ENCODE data around the gene SMOC1. TPM values are rescaled to one million over a fixed set of nuclear protein-coding genes. Genes with fewer than 3 reads are reported as not detected.

The SMOC1 gene
- total RNA-seq, 1 experiment from 2014 or later, result 24.1 TPM

DNA sequence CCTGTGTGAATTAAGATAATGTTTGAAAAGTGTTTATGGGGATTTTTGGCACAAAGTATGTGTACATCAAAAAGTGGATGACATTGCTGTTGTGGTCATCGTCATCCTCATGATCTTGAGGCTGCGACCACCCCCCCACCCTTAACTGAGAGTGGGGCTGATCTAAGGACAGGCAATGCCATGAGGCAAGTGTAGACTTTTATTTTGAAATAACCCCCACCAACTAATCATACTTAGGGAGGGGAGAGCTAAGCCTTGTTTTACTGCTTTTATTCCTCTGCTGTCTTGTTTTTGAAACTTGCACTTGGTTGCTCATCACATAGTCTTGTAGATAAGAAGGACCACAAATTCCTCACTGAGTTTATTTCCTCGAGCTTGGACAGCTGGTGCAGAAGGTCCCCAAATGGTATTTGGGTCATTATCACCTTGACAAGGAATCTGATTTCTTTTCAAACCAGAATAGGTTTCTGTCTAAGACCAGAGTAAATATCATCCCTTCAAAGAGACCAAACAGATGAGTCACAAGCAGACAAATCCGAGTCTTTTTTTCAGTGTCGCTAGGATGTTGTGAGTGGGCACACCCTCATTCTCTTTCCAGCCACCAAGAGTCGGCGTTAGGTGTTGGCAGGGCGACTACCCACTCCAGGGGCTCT, 23.9 kb upstream of the SMOC1 start:
- H3K27me3 ChIP-seq, result no peaks in the 10 kb centered on the region
- no peak overlapping the region for H3K4me3 ChIP-seq
- no peaks in the 10 kb centered on the region for H3K9me3 ChIP-seq
- DNase-seq, result no peak
- H3K36me3 ChIP-seq, result no peaks in the 10 kb centered on the region

DNA sequence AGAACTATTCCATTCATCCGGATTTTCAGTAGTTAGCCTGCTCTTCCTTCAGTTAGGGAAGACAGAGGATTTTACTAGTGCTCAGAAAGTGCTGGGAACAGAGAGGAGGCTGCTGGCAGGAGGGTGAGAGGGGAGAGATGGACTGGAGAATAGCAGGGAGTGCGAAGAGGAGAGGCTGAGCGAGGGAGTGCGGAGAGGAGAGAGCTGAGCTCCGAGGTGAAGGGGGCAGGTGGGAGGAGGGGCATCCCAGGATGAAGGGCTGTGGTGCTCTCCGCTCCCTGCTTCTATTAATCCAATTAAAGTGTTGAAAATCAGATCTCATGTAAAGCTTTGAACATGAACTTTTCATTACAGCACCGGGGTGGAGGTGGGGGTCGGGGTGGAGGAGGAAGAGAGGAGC, 20.4 kb upstream of the SMOC1 start:
- Histone ChIP-seq H3K9me3 (no peaks in the 10 kb centered on the region), H3K27me3 (no peaks in the 10 kb centered on the region), H3K36me3 (no peaks in the 10 kb centered on the region), H3K4me3 (no peak overlapping the region)
- no peak for DNase-seq

DNA sequence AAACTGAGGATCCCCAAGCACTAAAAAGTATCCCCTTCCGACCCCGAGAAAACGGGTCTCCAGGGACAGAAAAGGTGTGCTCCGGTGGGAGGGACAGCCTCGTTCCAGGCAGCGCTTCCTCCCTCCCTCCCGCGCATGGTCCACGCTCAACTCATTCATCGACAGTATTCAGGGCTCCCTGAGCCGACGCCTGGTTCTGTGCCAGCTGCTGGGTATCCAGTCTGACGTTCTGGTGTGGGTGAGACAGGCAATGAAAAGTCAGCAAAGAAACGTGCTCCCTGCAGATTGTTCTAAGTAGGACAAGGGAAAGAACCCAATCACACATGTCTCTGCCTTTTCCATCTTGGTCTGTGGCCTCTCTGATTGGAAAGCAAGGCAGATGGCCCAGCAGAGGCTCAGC, 19.6 kb upstream of the SMOC1 start:
- H3K4me3 ChIP-seq, result no peak overlapping the region
- H3K27me3 ChIP-seq, result no peaks in the 10 kb centered on the region
- no peaks in the 10 kb centered on the region for H3K36me3 ChIP-seq
- H3K9me3 ChIP-seq, result no peaks in the 10 kb centered on the region
- no peak for DNase-seq

DNA sequence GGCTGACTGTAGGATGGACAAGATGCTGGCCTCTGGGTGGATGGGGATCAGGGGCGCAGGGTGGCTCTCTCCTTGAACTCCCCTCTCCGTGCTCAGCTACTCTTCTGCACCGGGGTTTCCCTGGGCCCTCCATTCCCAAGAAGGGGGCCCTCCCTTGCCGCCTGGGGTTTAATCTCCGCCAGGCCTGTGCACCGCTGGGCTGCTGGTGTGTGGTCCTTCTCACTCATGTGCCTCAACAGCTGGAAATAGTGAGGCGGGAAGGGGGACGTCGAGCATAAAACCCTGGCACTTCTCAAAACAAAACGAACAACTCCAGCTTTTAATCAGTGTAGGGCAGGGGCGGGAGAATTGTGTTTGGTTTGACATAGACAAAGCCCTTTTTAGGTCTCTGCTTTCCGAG, 19.0 kb upstream of the SMOC1 start:
- Histone ChIP-seq H3K36me3 (no peaks in the 10 kb centered on the region), H3K9me3 (no peaks in the 10 kb centered on the region), H3K4me3 (no peak overlapping the region), H3K27me3 (no peaks in the 10 kb centered on the region)
- DNase-seq, result no peak

DNA sequence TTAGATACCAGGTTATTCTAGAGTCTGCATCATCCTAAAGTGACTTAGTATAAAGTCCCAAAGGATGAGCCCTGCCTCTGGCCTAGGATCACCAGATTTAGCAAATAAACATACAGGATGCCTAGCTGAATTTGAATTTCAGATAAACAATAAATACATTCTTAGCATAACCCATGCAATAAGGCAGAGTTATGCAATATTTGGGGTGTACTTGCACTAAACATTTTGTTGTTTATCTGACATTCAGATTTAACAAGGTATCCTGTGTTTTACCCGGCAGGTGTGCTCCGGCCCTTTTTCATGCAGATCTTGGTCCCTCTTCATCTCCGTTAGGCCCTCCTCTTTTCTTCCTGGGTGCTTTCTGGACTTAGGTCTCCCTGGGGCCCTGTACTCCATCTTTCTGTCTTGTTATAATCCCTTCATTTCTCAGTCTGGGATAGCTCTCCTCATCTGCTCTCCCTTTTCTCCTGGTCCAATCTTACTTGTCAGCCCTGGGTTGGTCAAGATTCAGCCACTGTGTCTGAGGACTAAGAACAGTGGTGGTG, 18.1 kb upstream of the SMOC1 start:
- no peak for DNase-seq
- Histone ChIP-seq H3K9me3 (no peaks in the 10 kb centered on the region), H3K36me3 (no peaks in the 10 kb centered on the region), H3K27me3 (no peaks in the 10 kb centered on the region), H3K4me3 (no peak overlapping the region)

DNA sequence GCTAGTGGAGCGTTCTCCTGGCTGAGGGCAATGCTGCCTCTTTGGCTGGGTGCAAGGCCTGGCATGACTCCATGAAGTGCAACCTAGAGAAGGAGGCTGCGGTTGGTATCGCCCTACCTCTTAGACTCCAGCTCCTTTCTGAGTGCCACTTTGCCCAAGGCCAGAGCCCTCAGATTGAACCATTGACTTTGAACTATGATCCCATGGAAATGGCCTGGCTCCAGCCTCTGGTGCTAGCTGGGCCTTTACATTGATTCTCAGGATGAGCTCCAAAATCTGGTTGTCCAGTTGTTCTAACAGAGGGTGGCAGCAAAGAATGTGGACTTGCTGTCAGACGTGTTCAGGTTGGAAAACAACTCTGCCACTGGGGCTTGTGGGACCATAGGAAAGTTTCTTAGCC, 16.1 kb upstream of the SMOC1 start:
- H3K27me3 ChIP-seq, result no peaks in the 10 kb centered on the region
- no peak for DNase-seq

DNA sequence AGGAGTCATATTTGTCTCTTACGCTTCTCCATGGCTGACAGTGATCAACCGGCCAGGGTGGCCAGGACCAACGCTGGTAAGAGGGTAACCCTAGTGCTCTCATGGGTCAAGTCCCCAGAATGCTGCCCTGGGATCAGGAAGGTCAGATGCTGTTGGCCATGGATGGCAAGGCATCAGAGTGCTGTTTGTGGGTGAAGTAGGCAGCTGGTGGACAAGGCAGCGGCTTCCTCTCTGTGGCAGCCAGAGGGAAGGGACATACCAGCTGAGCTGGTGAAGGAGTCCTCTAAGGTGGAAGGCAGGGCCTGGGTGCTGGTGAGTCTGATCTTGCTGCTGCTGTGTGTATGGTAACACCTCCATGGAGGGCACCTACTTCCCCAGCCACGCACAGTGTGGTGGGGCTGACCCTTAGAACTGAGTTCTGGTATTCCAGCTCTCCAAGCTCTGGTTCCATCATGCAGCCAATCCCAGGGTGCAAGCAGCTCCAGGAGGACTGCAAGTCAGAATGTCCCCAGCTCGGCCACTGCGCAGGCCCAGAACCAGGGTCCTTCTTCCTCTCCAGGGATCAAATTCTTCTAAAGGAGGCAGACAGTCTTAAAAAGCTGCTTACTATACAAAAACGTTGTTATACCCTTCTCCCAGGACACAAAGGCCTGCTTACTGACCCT, 13.4 kb upstream of the SMOC1 start:
- H3K36me3 ChIP-seq, result no peaks in the 10 kb centered on the region

More for the DNA sequence above, 16.1 kb upstream of the SMOC1 start:
- Histone ChIP-seq H3K9me3 (no peaks in the 10 kb centered on the region), H3K36me3 (no peaks in the 10 kb centered on the region), H3K4me3 (no peak overlapping the region)

DNA sequence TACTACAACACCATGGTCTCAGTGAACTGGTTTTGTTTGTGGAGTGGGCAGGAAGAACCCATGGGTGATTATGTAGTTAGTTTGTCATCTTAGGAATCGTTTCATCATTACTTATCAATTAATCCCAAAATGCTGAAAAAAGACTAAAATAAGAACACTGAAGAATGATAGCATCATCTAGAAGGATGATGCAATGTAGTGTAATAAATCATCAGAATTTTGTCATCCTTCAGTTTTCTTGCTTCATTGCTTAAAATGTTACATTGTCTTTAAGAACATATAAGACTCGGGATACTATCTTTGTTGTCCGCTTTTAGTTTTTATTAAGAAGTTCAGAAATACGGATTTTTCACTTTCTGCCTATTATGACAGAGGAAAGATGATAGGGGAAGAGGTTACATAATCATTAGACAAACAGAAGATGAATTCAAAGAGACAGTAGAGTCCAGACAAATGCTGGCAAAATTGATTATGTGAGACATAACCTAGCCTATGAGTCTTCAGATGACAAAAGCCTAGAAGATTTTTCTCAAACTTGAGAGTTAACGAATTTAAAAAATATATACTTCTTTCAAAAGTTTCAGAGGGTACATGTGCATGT, 10.8 kb upstream of the SMOC1 start:
- Histone ChIP-seq H3K4me3 (no peak overlapping the region), H3K9me3 (0 out of 2 replicates have a peak, but pooled peaks cover 1% of the 10 kb centered on the region), H3K27me3 (no peaks in the 10 kb centered on the region), H3K36me3 (no peaks in the 10 kb centered on the region)
- DNase-seq, result no peak

More for the DNA sequence above, 13.4 kb upstream of the SMOC1 start:
- Histone ChIP-seq H3K27me3 (no peaks in the 10 kb centered on the region), H3K4me3 (no peak overlapping the region), H3K9me3 (no peaks in the 10 kb centered on the region)
- no peak for DNase-seq

DNA sequence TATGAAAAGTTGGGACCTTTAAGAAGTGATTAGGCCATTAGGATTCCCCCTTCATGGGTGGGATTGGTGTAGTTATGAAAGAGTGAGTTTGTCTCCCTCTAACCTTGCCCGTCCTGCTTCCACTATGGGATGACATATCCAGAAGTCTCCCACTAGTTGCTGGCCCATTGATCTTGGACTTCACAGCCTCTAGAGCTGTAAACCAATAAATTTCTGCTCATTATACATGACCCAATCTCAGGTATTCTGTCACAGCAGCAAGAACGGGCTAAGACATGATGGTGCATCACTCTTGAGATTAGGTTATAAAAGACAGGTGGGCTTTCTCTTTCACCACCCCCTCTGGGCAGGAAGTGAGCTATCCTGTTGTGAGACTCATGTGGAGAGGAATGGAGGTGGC, 8.6 kb upstream of the SMOC1 start:
- Histone ChIP-seq H3K36me3 (no peaks in the 10 kb centered on the region), H3K4me3 (no peak overlapping the region), H3K27me3 (no peaks in the 10 kb centered on the region), H3K9me3 (peaks cover 11% of the 10 kb centered on the region)
- DNase-seq, result no peak

DNA sequence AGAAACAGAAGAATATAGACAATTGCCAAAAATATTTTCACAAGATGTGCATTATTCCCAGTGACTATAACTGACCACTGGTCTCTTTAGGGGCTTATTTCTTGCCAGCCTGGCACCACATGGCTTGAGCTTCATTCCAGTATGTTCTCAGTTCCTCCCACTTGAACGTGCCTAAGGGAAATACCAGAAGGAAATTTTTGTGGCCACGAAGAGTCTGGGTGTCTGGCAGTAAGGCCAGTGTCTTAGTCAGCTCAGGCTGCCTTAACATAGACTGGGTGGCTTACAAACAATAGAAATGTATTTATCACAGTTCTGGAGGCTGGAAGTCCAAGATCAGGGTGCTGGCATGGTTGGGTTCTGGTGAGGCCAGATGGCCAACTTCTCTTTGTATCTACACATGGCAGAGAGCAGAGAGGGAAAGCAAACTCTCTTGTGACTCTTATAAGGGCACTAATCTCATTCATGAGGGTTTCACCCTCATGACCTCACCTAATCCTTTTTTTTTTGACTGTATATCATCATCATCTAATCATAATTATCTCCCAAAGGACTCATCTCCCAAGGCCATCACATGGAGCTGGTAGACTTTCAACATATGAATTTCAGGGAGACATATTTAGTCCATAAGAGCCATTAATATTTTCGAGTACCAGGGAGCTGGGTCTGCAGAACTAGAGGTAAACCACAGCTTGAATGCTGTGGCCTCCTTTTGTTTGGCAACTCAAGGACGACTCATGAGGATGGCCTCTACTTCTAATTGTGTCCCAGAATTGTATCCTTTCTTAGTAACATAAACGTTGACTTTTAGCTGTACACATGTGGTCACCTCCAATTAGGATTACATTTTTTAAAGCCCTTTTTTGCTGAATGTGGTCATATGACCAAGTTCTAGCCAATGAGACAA, 5.1 kb upstream of the SMOC1 start:
- H3K27me3 ChIP-seq, result no peaks in the 10 kb centered on the region
- peaks cover 11% of the 10 kb centered on the region for H3K9me3 ChIP-seq
- DNase-seq, result peak; percentile 72
- H3K4me3 ChIP-seq, result no peak overlapping the region
- H3K36me3 ChIP-seq, result no peaks in the 10 kb centered on the region

DNA sequence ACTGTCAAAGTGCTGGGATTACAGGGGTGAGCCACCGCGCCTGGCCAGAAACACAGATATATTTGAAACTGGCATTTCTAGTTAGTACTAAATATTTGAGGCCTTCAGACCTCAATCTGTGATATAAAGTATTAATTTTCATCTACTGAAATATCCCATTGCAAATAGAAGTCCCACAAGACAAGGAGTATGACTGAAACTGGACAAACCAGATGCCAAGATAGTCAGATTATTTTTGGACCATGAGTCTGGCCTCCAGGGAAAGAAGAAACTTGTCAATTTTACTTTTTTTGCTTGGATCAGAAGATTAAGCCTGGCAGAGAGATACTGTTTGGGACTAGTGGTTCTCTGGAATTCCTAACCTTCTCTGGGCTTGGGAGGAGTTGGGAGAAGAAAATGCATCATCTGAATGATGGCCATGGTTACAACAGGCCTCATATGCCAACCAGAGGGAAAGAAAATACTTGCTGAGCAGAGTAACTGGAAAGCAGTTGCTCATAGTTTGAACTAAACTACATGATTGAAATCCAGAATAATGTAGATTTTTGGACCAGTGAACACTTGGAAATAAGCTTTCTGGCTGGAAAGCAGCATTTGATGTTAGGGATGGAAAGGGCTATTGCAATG, 2.9 kb upstream of the SMOC1 start:
- no peak for DNase-seq
- peaks cover 11% of the 10 kb centered on the region for H3K9me3 ChIP-seq
- no peaks in the 10 kb centered on the region for H3K36me3 ChIP-seq
- no peaks in the 10 kb centered on the region for H3K27me3 ChIP-seq
- no peak overlapping the region for H3K4me3 ChIP-seq

DNA sequence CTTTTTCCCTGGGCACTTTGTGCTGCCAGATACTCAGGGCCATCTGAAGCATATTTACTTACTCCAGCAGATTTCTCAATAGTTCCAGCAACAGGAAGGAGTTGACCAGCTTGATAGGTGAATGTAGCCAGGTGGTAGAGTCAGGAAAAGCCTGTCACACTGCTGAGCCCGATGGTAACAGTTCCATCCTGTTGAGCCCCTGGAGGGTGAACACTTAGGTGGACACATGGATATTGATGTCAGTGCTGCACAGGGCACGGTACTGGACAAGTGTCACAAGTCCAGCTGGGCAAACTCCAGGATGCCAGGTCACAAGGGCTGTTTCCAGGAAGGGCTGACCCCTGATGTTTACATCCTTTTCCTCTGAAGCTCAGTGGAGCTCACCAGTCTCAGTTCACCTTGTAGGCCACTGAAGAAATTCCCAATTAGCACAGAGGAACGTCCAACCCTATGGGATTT, 2.3 kb upstream of the SMOC1 start:
- Histone ChIP-seq H3K27me3 (no peaks in the 10 kb centered on the region), H3K36me3 (no peaks in the 10 kb centered on the region), H3K4me3 (no peak overlapping the region), H3K9me3 (peaks cover 11% of the 10 kb centered on the region)
- no peak for DNase-seq

DNA sequence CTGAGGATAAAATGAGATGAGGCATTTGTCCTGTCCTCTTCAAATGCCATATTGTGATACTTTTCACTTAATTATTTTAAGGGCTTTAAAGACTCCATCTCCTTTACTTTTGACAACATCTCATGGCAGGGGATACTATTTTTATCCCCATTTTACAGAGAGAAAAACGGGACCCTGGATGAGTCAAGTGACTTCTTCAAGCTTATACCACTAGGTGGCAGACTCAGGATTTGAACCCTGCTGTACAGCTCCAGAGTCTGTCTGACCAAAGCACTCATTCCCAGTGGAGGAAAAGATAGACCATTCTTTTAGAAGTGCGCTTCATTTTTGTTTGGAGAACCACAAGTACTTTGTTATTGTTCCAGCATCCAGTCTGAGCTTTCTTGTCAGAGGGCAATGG, 1.7 kb upstream of the SMOC1 start:
- H3K36me3 ChIP-seq, result no peaks in the 10 kb centered on the region
- H3K4me3 ChIP-seq, result no peak overlapping the region
- no peaks in the 10 kb centered on the region for H3K27me3 ChIP-seq
- no peak for DNase-seq
- peaks cover 11% of the 10 kb centered on the region for H3K9me3 ChIP-seq

DNA sequence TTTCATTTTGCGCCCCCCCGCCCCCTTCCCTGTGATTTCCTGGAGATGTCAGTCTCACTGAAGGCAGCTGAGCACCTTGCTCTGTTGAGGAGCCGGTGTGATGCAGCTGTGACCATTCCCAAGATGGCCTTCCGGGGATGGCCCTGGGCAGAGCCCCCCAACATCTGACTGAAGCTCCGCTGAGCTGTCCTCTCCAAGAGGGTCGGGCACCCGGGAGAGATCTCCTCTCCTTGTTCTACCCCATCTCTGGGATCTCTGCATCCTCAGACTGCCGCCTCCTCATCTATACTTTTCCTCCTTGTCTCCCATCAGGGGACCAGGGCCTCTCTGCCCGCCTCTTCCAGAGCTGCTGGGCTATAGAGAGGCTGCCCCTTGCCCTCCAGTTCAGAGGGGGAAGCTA, 965 bp upstream of the SMOC1 start:
- Histone ChIP-seq H3K36me3 (no peaks in the 10 kb centered on the region), H3K4me3 (no peak overlapping the region), H3K27me3 (no peaks in the 10 kb centered on the region), H3K9me3 (peaks cover 11% of the 10 kb centered on the region)
- no peak for DNase-seq

DNA sequence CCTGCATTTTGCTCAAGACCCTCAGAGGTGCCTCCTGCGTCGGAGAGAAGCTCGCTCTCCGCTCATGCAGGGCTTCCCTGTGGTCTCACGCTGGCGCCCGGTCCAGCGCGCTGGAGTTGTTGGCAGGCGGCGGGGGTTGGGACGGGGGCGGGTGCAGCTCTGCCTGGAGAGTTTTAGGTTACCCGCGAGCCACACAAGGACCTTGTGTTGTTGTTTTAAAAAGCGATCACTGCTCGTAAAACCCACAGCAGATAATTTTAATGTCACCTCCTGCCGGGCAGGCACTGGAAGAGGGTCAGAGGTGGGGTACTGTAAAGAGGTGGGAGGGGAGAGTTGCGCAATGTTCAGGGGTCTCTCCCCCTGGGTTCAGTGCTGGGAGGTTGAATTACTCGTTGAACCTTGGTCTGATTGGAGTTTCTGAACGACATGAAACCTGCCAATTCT, 850 bp downstream of the SMOC1 start:
- Histone ChIP-seq H3K9me3 (peaks cover under 1% of the 10 kb centered on the region), H3K36me3 (no peaks in the 10 kb centered on the region), H3K4me3 (peak overlapping the region; percentile 43), H3K27me3 (no peaks in the 10 kb centered on the region)
- peak; percentile 36 for DNase-seq

DNA sequence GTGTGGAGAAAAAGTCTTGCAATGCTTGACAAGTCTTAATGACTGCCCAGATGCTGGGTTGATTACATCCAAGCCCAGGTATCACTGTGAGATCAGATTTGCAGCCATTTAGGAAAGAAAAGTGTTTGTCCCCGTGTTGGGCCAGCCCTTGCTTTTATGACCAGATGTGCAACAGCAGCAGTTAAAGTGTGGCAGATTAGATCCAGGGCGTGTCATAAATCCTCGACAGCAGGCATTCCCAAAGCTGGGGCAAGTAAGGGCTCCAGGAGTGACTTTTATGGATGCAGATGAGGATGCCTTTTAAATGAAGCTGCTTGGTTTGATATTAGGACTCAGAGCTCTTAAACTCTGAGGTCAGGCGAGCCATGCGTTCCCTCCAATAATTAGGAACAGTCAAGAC, 1.7 kb downstream of the SMOC1 start:
- Histone ChIP-seq H3K36me3 (no peaks in the 10 kb centered on the region), H3K4me3 (peak overlapping the region; percentile 43; the same call in 1 of the 2 replicates), H3K27me3 (no peaks in the 10 kb centered on the region), H3K9me3 (no peaks in the 10 kb centered on the region)
- DNase-seq, result no peak

Measured in MG63 (cell line).